CD14-positive monocyte (primary cell): Measurements from ENCODE around the gene GCDH. TPM values are rescaled to one million over a fixed set of nuclear protein-coding genes. Genes with fewer than 3 reads are reported as not detected.
"Not testable (repeated sequence)": the region's sequence is repeated elsewhere in the genome, so short reads cannot be mapped to it uniquely, and the experiment has no call there.

Source experiments
- DNase-seq, 3 donors: peaks; one replicate each; pipeline ENCODE4 v3.0.0-alpha.2; 2011 to 2022
- H2AFZ ChIP-seq: 2 replicates; pipeline ENCODE4 v1.6.0; 2012; ENCODE audit warnings: mild to moderate bottlenecking, low read depth, low read length, inconsistent platforms; ENCODE audit not compliant: insufficient read depth, poor library complexity, severe bottlenecking
- H3K27ac ChIP-seq, 2 donors: 1 replicate in 1 of 2; 2 replicates in 1 of 2; pipeline ENCODE4 v1.5.1; 2012 to 2013; ENCODE audit warnings: low read length in 2 of 2, control low read depth in 1 of 2, inconsistent platforms in 1 of 2, low read depth in 1 of 2, mild to moderate bottlenecking in 1 of 2
- H3K27me3 ChIP-seq, 2 donors: one replicate each; pipeline versions ENCODE4 v1.6.0 to v1.6.1; 2011 to 2013; ENCODE audit warnings: low read length in 2 of 2; ENCODE audit not compliant: control insufficient read depth in 2 of 2, insufficient read depth in 2 of 2
- H3K36me3 ChIP-seq, 2 donors: replicated peaks in 1 of 2; 1 replicate in 1 of 2; 2 replicates in 1 of 2; pipeline versions ENCODE4 v1.5.1 to v1.6.1; 2012 to 2013; ENCODE audit warnings: low read length in 2 of 2, control low read depth in 1 of 2, inconsistent platforms in 1 of 2, mild to moderate bottlenecking in 1 of 2; ENCODE audit not compliant: insufficient read depth in 2 of 2, control insufficient read depth in 1 of 2
- H3K4me1 ChIP-seq, 2 donors: 1 replicate in 1 of 2; 2 replicates in 1 of 2; pipeline versions ENCODE4 v1.5.1 to v1.6.1; 2012 to 2013; ENCODE audit warnings: low read length in 2 of 2, control low read depth in 1 of 2, inconsistent platforms in 1 of 2, mild to moderate bottlenecking in 1 of 2, moderate library complexity in 1 of 2; ENCODE audit not compliant: insufficient read depth in 2 of 2, control insufficient read depth in 1 of 2
- H3K4me2 ChIP-seq: replicated peaks from 2 replicates; pipeline ENCODE3; 2012; ENCODE audit warnings: low read length, moderate library complexity, mild to moderate bottlenecking; ENCODE audit not compliant: poor library complexity, severe bottlenecking; ENCODE audit errors: extremely low read depth
- H3K4me3 ChIP-seq, 3 experiments: fragments of 200-600 bp in 1 of 3; sonication (generic) in 1 of 3; replicated peaks in 1 of 3; 1 replicate in 2 of 3; 2 replicates in 1 of 3; pipeline ENCODE4 v1.5.1; 2011 to 2013; ENCODE audit warnings: low read length in 3 of 3, mild to moderate bottlenecking in 3 of 3, control low read depth in 2 of 3, low read depth in 2 of 3, inconsistent platforms in 1 of 3, moderate library complexity in 1 of 3
- H3K79me2 ChIP-seq: 2 replicates; pipeline ENCODE4 v1.6.0; 2012; ENCODE audit warnings: mild to moderate bottlenecking, control low read depth, inconsistent platforms, low read length, moderate library complexity; ENCODE audit not compliant: insufficient read depth
- H3K9ac ChIP-seq: 2 replicates; pipeline ENCODE4 v1.6.0; 2017; ENCODE audit warnings: low read length, mild to moderate bottlenecking; ENCODE audit not compliant: insufficient read depth, poor library complexity, severe bottlenecking
- H3K9me3 ChIP-seq, 2 donors: replicated peaks in 1 of 2; 1 replicate in 1 of 2; 2 replicates in 1 of 2; pipeline versions ENCODE4 v1.5.1 to v1.6.1; 2012 to 2013; ENCODE audit warnings: low read length in 2 of 2, control low read depth in 1 of 2; ENCODE audit not compliant: control insufficient read depth in 1 of 2, insufficient read depth in 1 of 2
- H4K20me1 ChIP-seq: 2 replicates; pipeline ENCODE4 v1.6.0; 2012; ENCODE audit warnings: mild to moderate bottlenecking, low read length, control low read depth, moderate library complexity; ENCODE audit not compliant: insufficient read depth
- H3K27ac Mint-ChIP-seq, 7 donors: one replicate each; pipeline ENCODE4 v1.8.0; 2020; ENCODE audit warnings: mild to moderate bottlenecking in 7 of 7, mixed read lengths in 7 of 7, moderate library complexity in 6 of 7, inconsistent platforms in 2 of 7
- H3K27me3 Mint-ChIP-seq, 3 donors: one replicate each; pipeline ENCODE4 v1.8.0; 2021 to 2022; ENCODE audit warnings: low read depth in 3 of 3, mild to moderate bottlenecking in 3 of 3, mixed read lengths in 3 of 3, moderate library complexity in 3 of 3, inconsistent platforms in 1 of 3
- H3K36me3 Mint-ChIP-seq, 2 donors: one replicate each; pipeline ENCODE4 v1.8.0; 2020; ENCODE audit warnings: mixed read lengths in 2 of 2, inconsistent platforms in 1 of 2, mild to moderate bottlenecking in 1 of 2
- H3K4me1 Mint-ChIP-seq: one replicate; pipeline ENCODE4 v1.8.0; 2020; ENCODE audit warnings: mild to moderate bottlenecking, mixed read lengths
- H3K4me3 Mint-ChIP-seq, 2 donors: one replicate each; pipeline ENCODE4 v1.8.0; 2020; ENCODE audit warnings: mild to moderate bottlenecking in 2 of 2, mixed read lengths in 2 of 2, moderate library complexity in 1 of 2
- H3K9me3 Mint-ChIP-seq, 7 donors: one replicate each; pipeline ENCODE4 v1.8.0; 2020 to 2022; ENCODE audit warnings: mixed read lengths in 7 of 7, mild to moderate bottlenecking in 6 of 7, moderate library complexity in 6 of 7, inconsistent platforms in 2 of 7
- WGBS: methylation state at CpG from one replicate; pipeline ENCODE4 v1.1.5; 2013; ENCODE audit warnings: missing lambda C conversion rate; ENCODE audit not compliant: insufficient coverage; 5-methylcytosine and 5-hydroxymethylcytosine counted together
- intact Hi-C, 2 donors: fragments of 100-400 bp; cut with micrococcal nuclease; formaldehyde crosslinking; loops; one replicate each; pipeline versions ENCODE4 v1.15.0 to v1.15.1; 2023
- polyA plus RNA-seq, 3 donors: library from polyadenylated mRNA; depleted of rRNA in 1 of 3; unstranded in 2 of 3; stranded (reverse) in 1 of 3; fragments of 300-500 nt in 2 of 3; fragments of >200 nt in 1 of 3; fragmentation: Illumina TruSeq in 2 of 3; gene quantifications; 1 replicate in 2 of 3; 2 replicates in 1 of 3; pipeline ENCODE4 v1.2.3, GENCODE V29; 2012 to 2021
- TF ChIP-seq, protein P1 (sequence below): fragments of 200-600 bp; IDR thresholded peaks from one replicate; pipeline ENCODE4 v1.8.0; 2022; ENCODE audit warnings: antibody characterized with exemption, mild to moderate bottlenecking

The GCDH gene
- polyA plus RNA-seq, 3 donors, result 7.3 to 30.5 (median 9.6) TPM

- Mint-ChIP-seq H3K4me1 (peaks cover 44% of the 10 kb centered on the region), H3K36me3 (no peaks in the 10 kb centered on the region), H3K27me3 (peaks cover 7 to 19% (median 12%) of the 10 kb centered on the region in 3 donors), H3K4me3 (no peak overlapping the region), H3K9me3 (peaks cover 5 to 22% (median 13%) of the 10 kb centered on the region in 7 donors), H3K27ac (peak overlapping the region in 1 of 7 donors; percentile 2)
- Histone ChIP-seq H3K27me3 (peaks cover 0 to 6% of the 10 kb centered on the region in 2 donors), H3K4me3 (no peak overlapping the region), H3K36me3 (peaks cover 0 to 2% of the 10 kb centered on the region in 2 donors), H3K79me2 (peaks cover 11% of the 10 kb centered on the region), H3K9ac (no peak overlapping the region), H3K4me1 (peaks cover 46 to 53% of the 10 kb centered on the region in 2 donors), H3K9me3 (peaks cover 4 to 13% of the 10 kb centered on the region in 2 donors), H2AFZ (no peak overlapping the region), H4K20me1 (peaks cover 6% of the 10 kb centered on the region), H3K4me2 (no peak overlapping the region), H3K27ac (no peak overlapping the region)
- WGBS, result 69% methylated on average over 2 of the region's 5 CpGs
- intact Hi-C loops, result loop anchor here in 1 of 2 donors (10.0 kb wide), 2 partner anchors 47 to 77 kb away; partner anchors contain the start of genes CALR, DAND5 and FARSA
- no peak for DNase-seq
- TF ChIP-seq, protein P1, sequence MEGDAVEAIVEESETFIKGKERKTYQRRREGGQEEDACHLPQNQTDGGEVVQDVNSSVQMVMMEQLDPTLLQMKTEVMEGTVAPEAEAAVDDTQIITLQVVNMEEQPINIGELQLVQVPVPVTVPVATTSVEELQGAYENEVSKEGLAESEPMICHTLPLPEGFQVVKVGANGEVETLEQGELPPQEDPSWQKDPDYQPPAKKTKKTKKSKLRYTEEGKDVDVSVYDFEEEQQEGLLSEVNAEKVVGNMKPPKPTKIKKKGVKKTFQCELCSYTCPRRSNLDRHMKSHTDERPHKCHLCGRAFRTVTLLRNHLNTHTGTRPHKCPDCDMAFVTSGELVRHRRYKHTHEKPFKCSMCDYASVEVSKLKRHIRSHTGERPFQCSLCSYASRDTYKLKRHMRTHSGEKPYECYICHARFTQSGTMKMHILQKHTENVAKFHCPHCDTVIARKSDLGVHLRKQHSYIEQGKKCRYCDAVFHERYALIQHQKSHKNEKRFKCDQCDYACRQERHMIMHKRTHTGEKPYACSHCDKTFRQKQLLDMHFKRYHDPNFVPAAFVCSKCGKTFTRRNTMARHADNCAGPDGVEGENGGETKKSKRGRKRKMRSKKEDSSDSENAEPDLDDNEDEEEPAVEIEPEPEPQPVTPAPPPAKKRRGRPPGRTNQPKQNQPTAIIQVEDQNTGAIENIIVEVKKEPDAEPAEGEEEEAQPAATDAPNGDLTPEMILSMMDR, result no peak
These were observed 2.9 kb upstream of the GCDH start for GRCh38 chr19:12888006-12888603.

GRCh38 chr19:12890299-12890786 is 617 bp upstream of the GCDH start:
- not testable (repeated sequence) for DNase-seq, H3K9me3 ChIP-seq, H3K9me3 Mint-ChIP-seq, H3K9ac ChIP-seq, H3K27me3 ChIP-seq, H4K20me1 ChIP-seq
- H3K4me1 ChIP-seq, result peaks cover 24 to 30% of the 10 kb centered on the region in 2 donors
- intact Hi-C loops, result loop anchor here in 1 of 2 donors (5.0 kb wide), 1 partner anchor 42 kb away; the partner anchor contains the start of gene FARSA
- H3K79me2 ChIP-seq, result peaks cover 11% of the 10 kb centered on the region
- Mint-ChIP-seq H3K4me1 (peaks cover 24% of the 10 kb centered on the region), H3K36me3 (peaks cover 19 to 22% of the 10 kb centered on the region in 2 donors), H3K4me3 (peak overlapping the region; percentile 73 to 89), H3K27me3 (peaks cover 7 to 15% (median 14%) of the 10 kb centered on the region in 3 donors), H3K27ac (peak overlapping the region; percentile 80 to 94 (median 89))
- H3K4me3 ChIP-seq, result peak overlapping the region in 2 of 3 experiments; percentile 75 to 88
- peak overlapping the region; percentile 90 for H3K4me2 ChIP-seq
- peaks cover 14 to 23% of the 10 kb centered on the region in 2 donors for H3K36me3 ChIP-seq
- peak overlapping the region; percentile 81 for H2AFZ ChIP-seq
- H3K27ac ChIP-seq, result peak overlapping the region in 1 of 2 donors; percentile 4
- WGBS, result 0% methylated on average over 1 of the region's 10 CpGs
